Esophagus muscularis mucosa (tissue), 4 donors: Measurements from ENCODE around the gene KCNH1. TPM values are rescaled to one million over a fixed set of nuclear protein-coding genes. Genes with fewer than 3 reads are reported as not detected.

ENCODE experiments used
- DNase-seq: peaks from one replicate; pipeline ENCODE4 v3.0.0-alpha.2; 2017; ENCODE audit errors: extremely low spot score
- H3K27ac ChIP-seq, 4 donors: fragments of 200-600 bp; sonication (generic); replicated peaks in 1 of 4; 1 replicate in 3 of 4; 2 replicates in 1 of 4; pipeline ENCODE4 v1.5.1; 2016 to 2019; ENCODE audit warnings: mild to moderate bottlenecking in 1 of 4
- H3K27me3 ChIP-seq, 4 donors: fragments of 200-600 bp; sonication (generic); one replicate each; pipeline versions ENCODE4 v1.5.1 to v1.6.0; 2016 to 2019
- H3K36me3 ChIP-seq, 4 donors: fragments of 200-600 bp; sonication (generic); one replicate each; pipeline ENCODE4 v1.5.1; 2016 to 2019
- H3K4me1 ChIP-seq, 4 donors: fragments of 200-600 bp; sonication (generic); one replicate each; pipeline ENCODE4 v1.5.1; 2016 to 2019
- H3K4me3 ChIP-seq, 4 donors: fragments of 200-600 bp; sonication (generic); 1 replicate in 2 of 4; 2 replicates in 2 of 4; pipeline ENCODE4 v1.5.1; 2016 to 2019; ENCODE audit warnings: mild to moderate bottlenecking in 4 of 4, moderate library complexity in 1 of 4
- H3K9me3 ChIP-seq, 4 donors: fragments of 200-600 bp; sonication (generic); 1 replicate in 3 of 4; 2 replicates in 1 of 4; pipeline ENCODE4 v1.5.1; 2016 to 2019
- EP300 ChIP-seq: sonication (generic); formaldehyde crosslinking; IDR thresholded peaks from one replicate; pipeline ENCODE4 v1.6.1; 2017; ENCODE audit warnings: antibody characterized with exemption
- POLR2A ChIP-seq: fragments of 450-650 bp; IDR thresholded peaks from one replicate; pipeline ENCODE4 v1.6.1; 2017; ENCODE audit warnings: antibody characterized with exemption, moderate library complexity, mild to moderate bottlenecking, low read depth
- POLR2AphosphoS5 ChIP-seq, 2 donors: sonication (generic); formaldehyde crosslinking; IDR thresholded peaks; one replicate each; pipeline ENCODE4 v1.6.1; 2017; ENCODE audit warnings: antibody characterized with exemption in 2 of 2
- WGBS: methylation state at CpG from one replicate; pipeline ENCODE4 v1.1.5; 2018; 5-methylcytosine and 5-hydroxymethylcytosine counted together
- intact Hi-C: fragments of 100-400 bp; cut with DNase I; formaldehyde crosslinking; loops from one replicate; pipeline ENCODE4 v1.15.1; 2023
- total RNA-seq, 4 donors: library from RNA; depleted of rRNA; stranded (reverse); fragments of >200 nt; gene quantifications; one replicate each; pipeline versions ENCODE4 v1.1.0 to v1.2.1, GENCODE V29; 2016
- TF ChIP-seq, protein P1 (sequence below), 3 experiments: fragments of 200-600 bp in 2 of 3; fragments of 450-650 bp in 1 of 3; sonication (generic) in 2 of 3; IDR thresholded peaks; one replicate each; pipeline ENCODE4 v1.5.1; 2017 to 2019; ENCODE audit warnings: antibody characterized with exemption in 3 of 3, mild to moderate bottlenecking in 2 of 3, moderate library complexity in 1 of 3

The KCNH1 gene, protein sequence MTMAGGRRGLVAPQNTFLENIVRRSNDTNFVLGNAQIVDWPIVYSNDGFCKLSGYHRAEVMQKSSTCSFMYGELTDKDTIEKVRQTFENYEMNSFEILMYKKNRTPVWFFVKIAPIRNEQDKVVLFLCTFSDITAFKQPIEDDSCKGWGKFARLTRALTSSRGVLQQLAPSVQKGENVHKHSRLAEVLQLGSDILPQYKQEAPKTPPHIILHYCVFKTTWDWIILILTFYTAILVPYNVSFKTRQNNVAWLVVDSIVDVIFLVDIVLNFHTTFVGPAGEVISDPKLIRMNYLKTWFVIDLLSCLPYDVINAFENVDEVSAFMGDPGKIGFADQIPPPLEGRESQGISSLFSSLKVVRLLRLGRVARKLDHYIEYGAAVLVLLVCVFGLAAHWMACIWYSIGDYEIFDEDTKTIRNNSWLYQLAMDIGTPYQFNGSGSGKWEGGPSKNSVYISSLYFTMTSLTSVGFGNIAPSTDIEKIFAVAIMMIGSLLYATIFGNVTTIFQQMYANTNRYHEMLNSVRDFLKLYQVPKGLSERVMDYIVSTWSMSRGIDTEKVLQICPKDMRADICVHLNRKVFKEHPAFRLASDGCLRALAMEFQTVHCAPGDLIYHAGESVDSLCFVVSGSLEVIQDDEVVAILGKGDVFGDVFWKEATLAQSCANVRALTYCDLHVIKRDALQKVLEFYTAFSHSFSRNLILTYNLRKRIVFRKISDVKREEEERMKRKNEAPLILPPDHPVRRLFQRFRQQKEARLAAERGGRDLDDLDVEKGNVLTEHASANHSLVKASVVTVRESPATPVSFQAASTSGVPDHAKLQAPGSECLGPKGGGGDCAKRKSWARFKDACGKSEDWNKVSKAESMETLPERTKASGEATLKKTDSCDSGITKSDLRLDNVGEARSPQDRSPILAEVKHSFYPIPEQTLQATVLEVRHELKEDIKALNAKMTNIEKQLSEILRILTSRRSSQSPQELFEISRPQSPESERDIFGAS
- total RNA-seq, result under 1 TPM; 0.11 to 0.78 (median 0.46) TPM

DNA sequence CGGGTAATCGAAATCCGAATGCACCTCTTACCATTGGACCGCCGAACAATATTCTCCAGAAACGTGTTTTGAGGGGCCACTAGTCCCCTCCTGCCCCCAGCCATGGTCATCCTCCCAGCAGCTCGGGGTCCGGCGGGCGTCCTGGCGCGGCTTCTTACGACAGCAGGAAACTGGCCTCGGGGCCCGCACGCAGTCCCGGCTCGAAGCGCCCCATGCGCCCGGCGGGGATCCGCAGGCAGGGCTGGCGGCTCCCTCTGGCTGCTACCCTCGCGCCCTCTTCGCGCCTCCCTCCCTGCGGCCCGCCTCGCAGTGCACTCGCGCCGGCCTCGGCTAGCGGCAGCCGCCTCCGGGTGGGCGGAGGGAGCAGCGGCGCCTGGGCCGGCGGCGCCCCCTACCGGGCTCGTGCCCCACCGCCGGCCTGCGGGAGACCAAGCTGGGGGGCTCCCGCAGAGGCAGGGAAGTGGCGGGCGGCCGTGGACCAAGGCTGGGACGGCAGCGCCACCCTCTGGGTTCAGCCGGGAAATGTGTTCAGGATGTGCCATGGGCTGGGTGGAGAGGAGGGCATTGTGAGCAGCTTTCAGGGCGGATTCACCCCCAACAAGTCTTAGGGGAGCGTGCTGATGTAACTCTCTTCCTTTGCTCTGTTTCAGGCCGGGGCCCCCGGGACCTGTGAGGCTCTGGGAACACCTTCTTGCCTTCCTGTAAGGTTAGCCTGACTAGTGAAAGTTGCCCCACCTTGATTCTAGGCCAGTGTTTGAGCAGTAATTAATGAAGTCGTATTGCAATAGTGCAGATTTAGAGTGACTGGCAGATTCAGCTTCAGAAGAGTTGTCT lies at the start of gene KCNH1:
TSS of gene KCNH1 (minus strand) at position 313 of the 834 bp plus-strand sequence. CDS start at position 110, 203 bp downstream.
- Histone ChIP-seq H3K36me3 (no peaks in the 10 kb centered on the region), H3K9me3 (no peaks in the 10 kb centered on the region), H3K4me1 (peaks cover 7 to 22% (median 20%) of the 10 kb centered on the region in 4 donors), H3K4me3 (peak within 1 kb of the TSS; percentile 53 to 66 (median 56)), H3K27me3 (peaks cover 0 to 54% (median 14%) of the 10 kb centered on the region in 4 donors), H3K27ac (peak within 1 kb of the TSS in 1 of 4 donors; percentile 7)
- DNase-seq, result no peak
- intact Hi-C loops, result loop anchor here (2.0 to 5.0 kb wide), 3 partner anchors 547 to 727 kb away; no protein-coding TSS in a partner anchor
- WGBS, result 4% methylated on average over 16 of the region's 61 CpGs
- TF ChIP-seq, protein P1, sequence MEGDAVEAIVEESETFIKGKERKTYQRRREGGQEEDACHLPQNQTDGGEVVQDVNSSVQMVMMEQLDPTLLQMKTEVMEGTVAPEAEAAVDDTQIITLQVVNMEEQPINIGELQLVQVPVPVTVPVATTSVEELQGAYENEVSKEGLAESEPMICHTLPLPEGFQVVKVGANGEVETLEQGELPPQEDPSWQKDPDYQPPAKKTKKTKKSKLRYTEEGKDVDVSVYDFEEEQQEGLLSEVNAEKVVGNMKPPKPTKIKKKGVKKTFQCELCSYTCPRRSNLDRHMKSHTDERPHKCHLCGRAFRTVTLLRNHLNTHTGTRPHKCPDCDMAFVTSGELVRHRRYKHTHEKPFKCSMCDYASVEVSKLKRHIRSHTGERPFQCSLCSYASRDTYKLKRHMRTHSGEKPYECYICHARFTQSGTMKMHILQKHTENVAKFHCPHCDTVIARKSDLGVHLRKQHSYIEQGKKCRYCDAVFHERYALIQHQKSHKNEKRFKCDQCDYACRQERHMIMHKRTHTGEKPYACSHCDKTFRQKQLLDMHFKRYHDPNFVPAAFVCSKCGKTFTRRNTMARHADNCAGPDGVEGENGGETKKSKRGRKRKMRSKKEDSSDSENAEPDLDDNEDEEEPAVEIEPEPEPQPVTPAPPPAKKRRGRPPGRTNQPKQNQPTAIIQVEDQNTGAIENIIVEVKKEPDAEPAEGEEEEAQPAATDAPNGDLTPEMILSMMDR (IDR thresholded peaks at IDR 0.05), result peak; percentile 86 to 91 (median 91)
- TF ChIP-seq POLR2A, result no peak
- TF ChIP-seq POLR2AphosphoS5 (IDR thresholded peaks at IDR 0.05), result peak in 1 of 2 donors; percentile 5
- no peak for TF ChIP-seq EP300

DNA sequence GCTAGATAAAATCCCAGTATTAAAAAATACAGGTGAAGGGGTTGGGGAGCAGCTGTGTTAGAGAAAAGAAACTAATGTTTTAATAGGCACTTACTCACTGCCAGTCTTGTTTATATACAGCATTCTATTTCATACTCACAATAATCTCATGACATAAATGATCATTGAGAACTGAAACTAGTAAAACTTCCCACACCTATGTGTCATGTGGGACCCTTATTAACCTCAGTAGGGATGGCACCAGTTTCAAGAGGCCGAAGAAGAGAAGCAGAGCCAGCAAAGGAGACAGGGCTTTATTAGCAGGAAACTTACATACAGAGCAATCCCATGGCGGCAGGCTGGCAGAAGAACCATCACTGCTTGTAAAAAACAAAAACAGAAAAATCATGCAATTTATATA lies 48.8 kb upstream of the KCNH1 start:
- no peak overlapping the region for H3K27ac ChIP-seq
- intact Hi-C loops, result no loop called here
- TF ChIP-seq, protein P1 (IDR thresholded peaks at IDR 0.05), result no peak
- TF ChIP-seq POLR2A (no peak), POLR2AphosphoS5 (IDR thresholded peaks at IDR 0.05) (no peak), EP300 (no peak)
- H3K9me3 ChIP-seq, result no peaks in the 10 kb centered on the region
- no peaks in the 10 kb centered on the region for H3K36me3 ChIP-seq
- no peaks in the 10 kb centered on the region for H3K4me1 ChIP-seq
- 90% methylated on average over 2 of the region's 2 CpGs for WGBS
- H3K4me3 ChIP-seq, result no peak overlapping the region
- no peak for DNase-seq
- no peaks in the 10 kb centered on the region for H3K27me3 ChIP-seq

DNA sequence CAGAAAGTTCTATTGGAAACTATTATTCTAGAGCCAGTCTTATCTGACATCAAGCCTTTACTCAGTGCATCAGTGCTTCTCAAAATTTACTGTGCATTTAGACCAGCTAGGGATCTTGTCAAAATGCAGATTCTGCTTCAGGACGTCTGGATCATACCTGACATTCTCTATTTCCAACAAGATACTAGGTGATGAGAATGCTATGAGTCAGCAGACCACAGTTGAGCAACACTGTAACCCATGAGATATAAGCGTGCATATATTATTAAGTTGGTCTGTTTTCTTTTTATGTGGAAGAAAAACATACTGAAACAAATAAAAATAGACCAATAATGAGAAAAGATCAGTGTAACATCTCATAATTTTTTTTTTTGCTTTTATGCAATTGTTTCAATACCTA lies 40.4 kb upstream of the KCNH1 start:
- WGBS, result 75% methylated on average over 2 of the region's 2 CpGs
- TF ChIP-seq POLR2A (no peak), EP300 (no peak), POLR2AphosphoS5 (IDR thresholded peaks at IDR 0.05) (no peak)
- TF ChIP-seq, protein P1 (IDR thresholded peaks at IDR 0.05), result no peak
- H3K4me1 ChIP-seq, result no peaks in the 10 kb centered on the region
- H3K36me3 ChIP-seq, result no peaks in the 10 kb centered on the region
- intact Hi-C loops, result no loop called here
- peaks cover 0 to 26% (median 7%) of the 10 kb centered on the region in 4 donors for H3K9me3 ChIP-seq
- H3K4me3 ChIP-seq, result no peak overlapping the region
- no peak for DNase-seq
- H3K27ac ChIP-seq, result no peak overlapping the region
- H3K27me3 ChIP-seq, result no peaks in the 10 kb centered on the region

DNA sequence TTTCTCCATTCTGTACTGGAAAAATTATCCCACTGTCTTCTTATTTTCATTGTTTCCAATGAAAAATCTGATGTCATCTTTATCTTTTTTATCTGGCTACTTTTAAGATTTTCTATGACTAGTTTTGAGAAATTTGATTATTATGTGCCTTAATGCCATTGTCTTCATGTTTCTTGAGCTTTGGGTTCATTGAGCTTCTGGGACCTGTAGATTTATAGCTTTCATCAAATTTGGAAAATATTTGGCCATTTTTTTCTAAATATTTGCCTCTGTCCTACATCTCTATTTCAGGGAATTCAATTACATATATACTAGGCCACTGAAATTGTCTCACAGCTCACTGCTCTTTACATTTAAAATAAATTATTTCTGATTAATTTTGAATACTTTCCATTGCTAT lies 38.7 kb upstream of the KCNH1 start:
- DNase-seq, result no peak
- TF ChIP-seq EP300 (no peak), POLR2AphosphoS5 (IDR thresholded peaks at IDR 0.05) (no peak), POLR2A (no peak)
- TF ChIP-seq, protein P1 (IDR thresholded peaks at IDR 0.05), result no peak
- no peaks in the 10 kb centered on the region for H3K36me3 ChIP-seq
- H3K9me3 ChIP-seq, result peaks cover 0 to 37% (median 11%) of the 10 kb centered on the region in 4 donors
- no peak overlapping the region for H3K4me3 ChIP-seq
- no peaks in the 10 kb centered on the region for H3K4me1 ChIP-seq
- intact Hi-C loops, result no loop called here
- H3K27me3 ChIP-seq, result no peaks in the 10 kb centered on the region
- no peak overlapping the region for H3K27ac ChIP-seq
